ENCODE results near the gene INSYN2B.

DNA sequence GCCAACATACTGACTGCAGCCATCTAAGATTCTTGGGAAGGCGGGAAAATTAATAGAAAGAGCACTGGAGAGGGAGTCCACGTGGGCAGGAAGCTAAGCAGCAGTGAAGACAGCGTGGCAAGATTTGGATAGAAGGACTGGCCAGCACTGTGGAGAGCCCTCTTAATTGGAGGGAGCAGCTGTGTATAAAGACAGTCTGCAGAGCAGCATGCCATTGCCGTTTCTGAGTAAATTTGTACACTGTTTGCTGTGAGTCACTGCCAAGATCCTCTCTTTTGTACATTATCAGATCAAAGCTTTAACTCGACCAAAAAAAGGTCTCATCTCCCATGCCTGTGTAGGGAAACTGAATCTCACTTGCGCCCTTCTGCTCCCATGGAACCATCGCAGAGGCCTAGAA is 45.3 kb downstream of the INSYN2B start:
- TF ChIP-seq, protein P1, sequence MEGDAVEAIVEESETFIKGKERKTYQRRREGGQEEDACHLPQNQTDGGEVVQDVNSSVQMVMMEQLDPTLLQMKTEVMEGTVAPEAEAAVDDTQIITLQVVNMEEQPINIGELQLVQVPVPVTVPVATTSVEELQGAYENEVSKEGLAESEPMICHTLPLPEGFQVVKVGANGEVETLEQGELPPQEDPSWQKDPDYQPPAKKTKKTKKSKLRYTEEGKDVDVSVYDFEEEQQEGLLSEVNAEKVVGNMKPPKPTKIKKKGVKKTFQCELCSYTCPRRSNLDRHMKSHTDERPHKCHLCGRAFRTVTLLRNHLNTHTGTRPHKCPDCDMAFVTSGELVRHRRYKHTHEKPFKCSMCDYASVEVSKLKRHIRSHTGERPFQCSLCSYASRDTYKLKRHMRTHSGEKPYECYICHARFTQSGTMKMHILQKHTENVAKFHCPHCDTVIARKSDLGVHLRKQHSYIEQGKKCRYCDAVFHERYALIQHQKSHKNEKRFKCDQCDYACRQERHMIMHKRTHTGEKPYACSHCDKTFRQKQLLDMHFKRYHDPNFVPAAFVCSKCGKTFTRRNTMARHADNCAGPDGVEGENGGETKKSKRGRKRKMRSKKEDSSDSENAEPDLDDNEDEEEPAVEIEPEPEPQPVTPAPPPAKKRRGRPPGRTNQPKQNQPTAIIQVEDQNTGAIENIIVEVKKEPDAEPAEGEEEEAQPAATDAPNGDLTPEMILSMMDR (IDR thresholded peaks at IDR 0.05; ENCODE audit: borderline replicate concordance, extremely low read depth, low read length, poor library complexity, severe bottlenecking): no peak
- no peak for TF ChIP-seq EZH2 (IDR thresholded peaks at IDR 0.05; ENCODE audit: borderline replicate concordance, low read depth, low read length, severe bottlenecking)

Data from DND-41 (cell line).